ENCODE measurements around the gene MED9.

The MED9 gene

DNA sequence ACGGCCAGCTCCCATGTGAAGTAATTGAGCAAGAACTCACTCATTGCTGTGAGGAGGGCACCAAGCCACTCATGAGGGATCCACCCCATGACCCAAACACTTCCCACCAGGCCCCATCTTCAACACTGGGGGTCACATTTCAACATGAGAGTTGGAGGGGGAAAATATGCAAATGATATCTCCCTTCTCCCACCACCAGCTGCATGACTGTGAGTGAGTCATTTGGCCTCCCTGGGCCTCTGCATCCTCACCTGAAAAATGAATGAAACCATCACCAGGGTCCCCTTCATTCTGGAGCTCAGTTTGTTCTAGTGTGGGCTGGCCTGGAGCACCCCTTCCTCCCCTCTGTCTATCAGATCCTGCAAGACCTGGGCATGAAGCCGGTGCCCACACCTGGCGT lies 6.8 kb upstream of the MED9 start:
- no peak overlapping the region for H3K4me3 ChIP-seq (ENCODE audit: low read depth, low read length)
- no peak for DNase-seq (ENCODE audit: low read depth)
- in situ Hi-C loops (cut with HindIII; ENCODE audit: low sequenced_read_pairs), result no loop called here
- TF ChIP-seq, protein P1, sequence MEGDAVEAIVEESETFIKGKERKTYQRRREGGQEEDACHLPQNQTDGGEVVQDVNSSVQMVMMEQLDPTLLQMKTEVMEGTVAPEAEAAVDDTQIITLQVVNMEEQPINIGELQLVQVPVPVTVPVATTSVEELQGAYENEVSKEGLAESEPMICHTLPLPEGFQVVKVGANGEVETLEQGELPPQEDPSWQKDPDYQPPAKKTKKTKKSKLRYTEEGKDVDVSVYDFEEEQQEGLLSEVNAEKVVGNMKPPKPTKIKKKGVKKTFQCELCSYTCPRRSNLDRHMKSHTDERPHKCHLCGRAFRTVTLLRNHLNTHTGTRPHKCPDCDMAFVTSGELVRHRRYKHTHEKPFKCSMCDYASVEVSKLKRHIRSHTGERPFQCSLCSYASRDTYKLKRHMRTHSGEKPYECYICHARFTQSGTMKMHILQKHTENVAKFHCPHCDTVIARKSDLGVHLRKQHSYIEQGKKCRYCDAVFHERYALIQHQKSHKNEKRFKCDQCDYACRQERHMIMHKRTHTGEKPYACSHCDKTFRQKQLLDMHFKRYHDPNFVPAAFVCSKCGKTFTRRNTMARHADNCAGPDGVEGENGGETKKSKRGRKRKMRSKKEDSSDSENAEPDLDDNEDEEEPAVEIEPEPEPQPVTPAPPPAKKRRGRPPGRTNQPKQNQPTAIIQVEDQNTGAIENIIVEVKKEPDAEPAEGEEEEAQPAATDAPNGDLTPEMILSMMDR (IDR thresholded peaks at IDR 0.05; ENCODE audit: low read depth, low read length, missing control alignments), result no peak

DNA sequence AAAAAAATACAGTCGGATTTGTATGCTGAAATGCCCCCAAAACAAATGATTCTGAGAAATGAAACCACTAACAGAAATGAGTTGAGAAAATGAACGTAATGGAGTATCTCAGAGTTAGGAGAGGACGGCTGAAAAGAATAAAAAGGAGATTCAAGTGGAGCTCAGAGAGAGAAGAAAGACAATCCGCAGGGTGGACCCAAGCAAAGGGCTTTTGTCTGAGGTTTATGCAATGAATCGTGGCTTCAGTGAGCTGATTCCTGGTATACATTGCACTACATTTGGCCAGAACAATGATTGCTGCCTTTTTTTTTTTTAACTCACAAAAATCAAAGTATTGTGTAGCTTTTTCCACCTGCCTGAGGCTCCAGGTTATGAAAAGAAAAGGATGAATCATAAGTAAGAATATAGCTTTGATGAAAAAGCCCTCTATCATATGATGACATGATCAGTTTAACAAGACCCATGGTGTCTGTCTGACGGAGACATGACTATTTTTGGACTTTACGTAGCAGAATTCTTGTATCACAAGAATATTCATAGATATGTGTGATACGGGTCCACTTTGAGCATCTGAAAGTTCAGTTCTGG lies 4.4 kb upstream of the MED9 start:
- TF ChIP-seq, protein P1 (IDR thresholded peaks at IDR 0.05; ENCODE audit: low read depth, low read length, missing control alignments), result no peak
- no peak overlapping the region for H3K4me3 ChIP-seq (ENCODE audit: low read depth, low read length)
- in situ Hi-C loops (cut with HindIII; ENCODE audit: low sequenced_read_pairs), result no loop called here
- DNase-seq (ENCODE audit: low read depth), result no peak

DNA sequence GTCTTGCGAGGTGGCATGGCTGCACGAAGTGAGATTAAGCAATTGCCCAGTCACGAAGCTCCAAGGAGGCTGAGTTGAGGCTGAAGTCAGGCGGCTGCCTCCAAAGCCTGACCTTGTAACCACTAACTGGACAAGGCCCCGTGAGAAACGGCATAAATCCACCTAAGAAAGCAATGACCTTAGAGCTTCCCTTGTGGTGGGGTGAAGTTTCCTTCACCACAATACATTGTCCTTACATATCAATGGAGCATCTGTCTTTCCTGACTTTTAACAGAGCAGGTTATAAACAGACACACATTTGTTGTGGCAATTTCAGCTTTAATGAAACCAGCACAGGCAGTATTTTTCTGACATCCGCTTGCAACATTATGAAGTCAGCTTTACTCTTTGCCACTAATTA lies 2.5 kb upstream of the MED9 start:
- in situ Hi-C loops (cut with HindIII; ENCODE audit: low sequenced_read_pairs), result no loop called here
- TF ChIP-seq, protein P1 (IDR thresholded peaks at IDR 0.05; ENCODE audit: low read depth, low read length, missing control alignments), result no peak
- H3K4me3 ChIP-seq (ENCODE audit: low read depth, low read length), result no peak overlapping the region
- no peak for DNase-seq (ENCODE audit: low read depth)

DNA sequence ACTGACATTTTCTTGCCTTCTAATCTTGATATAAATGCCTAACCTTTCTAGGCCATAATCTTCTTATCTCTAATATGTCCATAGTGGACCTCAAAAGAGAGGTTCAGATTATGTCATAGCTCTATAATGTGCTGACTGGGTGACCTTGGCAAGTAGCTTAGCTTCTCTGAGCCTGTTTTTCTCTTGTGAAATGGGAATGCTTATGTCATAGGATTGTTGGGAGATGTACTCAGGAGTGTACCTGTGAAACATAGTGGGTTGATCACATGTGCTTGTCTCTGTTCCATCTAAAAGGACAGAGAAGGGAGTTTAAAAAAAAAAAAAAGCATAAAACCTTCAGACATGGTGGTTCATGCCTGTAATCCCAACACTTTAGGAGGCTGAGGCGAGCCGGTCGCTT lies 2.4 kb downstream of the MED9 start:
- no peak for DNase-seq (ENCODE audit: low read depth)
- H3K4me3 ChIP-seq (ENCODE audit: low read depth, low read length), result no peak overlapping the region
- in situ Hi-C loops (cut with HindIII; ENCODE audit: low sequenced_read_pairs), result no loop called here
- TF ChIP-seq, protein P1 (IDR thresholded peaks at IDR 0.05; ENCODE audit: low read depth, low read length, missing control alignments), result no peak

DNA sequence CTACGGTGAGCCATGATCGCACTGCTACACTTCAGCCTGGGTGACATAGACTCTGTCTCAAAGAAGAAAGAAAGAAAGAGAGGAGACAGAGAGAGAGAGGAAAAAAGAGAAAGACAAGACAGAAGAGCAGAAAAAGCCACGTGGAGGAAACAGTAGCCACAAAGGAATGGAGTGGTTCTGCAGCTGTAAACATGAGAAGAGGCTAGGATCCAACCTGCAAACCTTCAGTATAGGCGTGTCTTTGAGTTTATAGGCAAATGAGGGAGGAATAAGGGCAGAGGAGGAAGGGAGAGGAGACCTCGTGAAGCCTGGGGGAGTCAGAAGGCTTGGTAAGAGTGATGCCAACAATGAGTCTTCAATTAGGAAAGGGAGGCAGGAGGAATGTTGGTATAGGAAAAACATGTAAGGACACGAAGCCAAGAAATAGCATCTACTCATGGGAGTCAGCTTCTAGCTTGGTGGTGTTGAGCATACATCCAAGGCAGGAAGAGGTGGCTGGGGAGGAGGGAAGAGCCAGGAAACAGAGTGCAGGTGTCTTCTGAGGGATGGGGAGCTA lies 3.9 kb downstream of the MED9 start:
- in situ Hi-C loops (cut with HindIII; ENCODE audit: low sequenced_read_pairs), result loop anchor here (5.0 kb wide), 1 partner anchor 98 kb away; no protein-coding TSS in a partner anchor
- H3K4me3 ChIP-seq (ENCODE audit: low read depth, low read length), result no peak overlapping the region
- TF ChIP-seq, protein P1 (IDR thresholded peaks at IDR 0.05; ENCODE audit: low read depth, low read length, missing control alignments), result no peak
- DNase-seq (ENCODE audit: low read depth), result no peak

DNA sequence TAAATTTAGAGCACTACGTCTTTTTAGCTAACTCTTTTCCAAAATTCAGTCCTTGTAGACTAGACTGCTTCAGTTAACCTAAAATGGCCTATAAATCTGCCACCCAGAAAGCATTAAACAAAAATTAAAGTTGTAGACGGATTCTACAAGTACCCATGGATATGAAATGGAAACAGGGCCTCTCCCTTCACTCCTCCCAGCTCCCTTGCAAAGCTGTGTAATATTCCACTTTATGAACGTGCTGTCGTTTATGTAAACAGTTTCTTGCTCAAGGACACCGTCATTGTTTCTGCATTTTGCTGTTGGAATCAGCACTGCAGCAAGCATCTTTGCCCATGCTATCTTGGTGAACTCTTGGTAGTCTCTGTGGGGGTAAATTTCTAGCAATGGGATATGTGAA lies 5.1 kb downstream of the MED9 start:
- H3K4me3 ChIP-seq (ENCODE audit: low read depth, low read length), result no peak overlapping the region
- in situ Hi-C loops (cut with HindIII; ENCODE audit: low sequenced_read_pairs), result loop anchor here (5.0 kb wide), 1 partner anchor 100 kb away; no protein-coding TSS in a partner anchor
- DNase-seq (ENCODE audit: low read depth), result no peak
- TF ChIP-seq, protein P1 (IDR thresholded peaks at IDR 0.05; ENCODE audit: low read depth, low read length, missing control alignments), result no peak
